ENCODE measurements around the gene SLC25A48.

DNA sequence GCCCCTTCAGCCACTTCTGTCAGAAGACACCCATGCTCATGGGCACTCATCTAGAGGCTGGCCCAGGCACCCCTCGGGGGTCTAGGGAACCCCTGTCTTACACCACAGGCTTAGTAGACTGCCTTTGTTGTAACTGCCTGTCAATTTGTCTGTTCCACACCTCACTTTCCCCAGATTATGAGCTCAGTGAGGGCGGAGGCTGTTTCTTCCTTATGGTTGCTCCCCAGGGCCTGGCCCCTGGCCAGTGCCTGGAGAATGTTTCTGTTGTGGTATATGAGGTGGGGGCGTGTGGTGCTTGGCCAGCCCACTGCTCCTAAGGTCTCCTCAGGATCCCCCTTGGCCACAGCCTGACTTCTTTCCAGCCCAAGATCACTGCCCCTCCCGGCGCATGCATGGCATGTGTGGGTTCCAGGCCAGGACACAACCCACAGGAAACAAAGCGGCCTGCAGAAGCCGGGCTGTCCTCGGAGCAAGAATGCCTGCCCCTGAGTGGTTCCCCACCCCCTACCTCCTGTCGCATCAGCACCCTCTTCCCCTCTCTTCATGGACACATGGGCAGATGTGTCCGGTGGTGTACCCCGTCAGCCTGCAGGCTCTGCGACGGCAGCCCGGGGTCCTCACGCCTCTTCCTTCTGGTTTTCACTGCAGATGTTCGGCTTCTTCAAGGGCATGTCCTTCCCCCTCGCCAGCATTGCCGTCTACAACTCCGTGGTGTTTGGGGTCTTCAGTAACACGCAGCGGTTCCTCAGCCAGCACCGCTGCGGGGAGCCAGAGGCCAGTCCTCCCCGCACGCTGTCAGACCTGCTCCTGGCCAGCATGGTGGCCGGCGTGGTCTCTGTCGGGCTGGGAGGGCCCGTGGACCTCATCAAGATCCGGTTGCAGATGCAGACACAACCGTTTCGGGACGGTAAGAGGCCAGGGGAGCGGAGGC lies 17.7 kb downstream of the SLC25A48 start:
- TF ChIP-seq POLR2A (IDR thresholded peaks at IDR 0.05; ENCODE audit: low read length) (no peak), GATA1 (IDR thresholded peaks at IDR 0.05; ENCODE audit: low read depth, low read length) (no peak)
